HepG2 (cell line): ENCODE measurements around the gene IQCE. TPM values are rescaled to one million over a fixed set of nuclear protein-coding genes. Genes with fewer than 3 reads are reported as not detected.
A peak's percentile ranks its signal among the peaks of the same experiment; 100 is the strongest.

Experiments used
- FOXK1 ChIP-seq: sonication (generic); formaldehyde crosslinking; IDR thresholded peaks from 2 replicates; pipeline ENCODE4 v1.4.0; 2020; ENCODE audit warnings: low read depth, missing genetic modification reagents, borderline replicate concordance
- HNRNPH1 ChIP-seq: fragments of 200-400 bp; formaldehyde crosslinking; optimal IDR thresholded peaks from 2 replicates; pipeline ENCODE3; 2017; ENCODE audit warnings: mild to moderate bottlenecking, low read depth, low read length
- KDM3A ChIP-seq: IDR thresholded peaks from 2 replicates; pipeline ENCODE4 v1.6.1; 2018; ENCODE audit warnings: low read depth, missing compliant biosample characterization
- LCORL ChIP-seq, 2 experiments: fragments of 450-650 bp in 1 of 2; sonication (generic) in 1 of 2; formaldehyde crosslinking in 1 of 2; IDR thresholded peaks; 2 replicates each; pipeline versions ENCODE4 v1.5.0 to v1.6.1; 2017 to 2020; ENCODE audit warnings: antibody characterized with exemption in 1 of 2, missing genetic modification reagents in 1 of 2
- MEF2D ChIP-seq: sonication (generic); formaldehyde crosslinking; IDR thresholded peaks from 2 replicates; pipeline ENCODE4 v1.5.1; 2020; ENCODE audit warnings: mild to moderate bottlenecking, missing genetic modification reagents
- ONECUT2 ChIP-seq: sonication (generic); formaldehyde crosslinking; IDR thresholded peaks from 2 replicates; pipeline ENCODE4 v1.4.0; 2020; ENCODE audit warnings: missing genetic modification reagents
- RBM22 ChIP-seq: fragments of 200-400 bp; formaldehyde crosslinking; optimal IDR thresholded peaks from 2 replicates; pipeline ENCODE3; 2017; ENCODE audit warnings: mild to moderate bottlenecking, low read length, moderate library complexity
- SAP130 ChIP-seq: IDR thresholded peaks from 2 replicates; pipeline ENCODE4 v1.6.1; 2016; ENCODE audit warnings: low read depth
- SNRNP70 ChIP-seq: fragments of 200-400 bp; formaldehyde crosslinking; IDR thresholded peaks from 2 replicates; pipeline ENCODE4 v1.6.1; 2017; ENCODE audit warnings: mild to moderate bottlenecking, low read depth, low read length, moderate library complexity
- TCF7 ChIP-seq: sonication (generic); IDR thresholded peaks from 2 replicates; pipeline ENCODE4 v1.6.1; 2016; ENCODE audit warnings: antibody characterized with exemption, low read depth
- YEATS2 ChIP-seq: sonication (generic); formaldehyde crosslinking; IDR thresholded peaks from 2 replicates; pipeline ENCODE4 v1.4.0; 2020; ENCODE audit warnings: missing genetic modification reagents, borderline replicate concordance
- ZFP36L1 ChIP-seq: sonication (generic); formaldehyde crosslinking; IDR thresholded peaks from 2 replicates; pipeline ENCODE4 v1.8.0; 2022; ENCODE audit warnings: mild to moderate bottlenecking, missing genetic modification reagents, moderate library complexity
- ZNF136 ChIP-seq: sonication (generic); formaldehyde crosslinking; IDR thresholded peaks from 2 replicates; pipeline ENCODE4 v1.8.1; 2022; ENCODE audit warnings: low read depth, mild to moderate bottlenecking, moderate library complexity, missing genetic modification reagents
- ZNF143 ChIP-seq: sonication (generic); formaldehyde crosslinking; IDR thresholded peaks from 2 replicates; pipeline ENCODE4 v1.4.0; 2020; ENCODE audit warnings: missing genetic modification reagents
- ZNF563 ChIP-seq: sonication (generic); formaldehyde crosslinking; IDR thresholded peaks from 2 replicates; pipeline ENCODE4 v1.8.0; 2022; ENCODE audit warnings: mild to moderate bottlenecking, moderate library complexity, missing genetic modification reagents
- ZNF567 ChIP-seq: sonication (generic); formaldehyde crosslinking; IDR thresholded peaks from 2 replicates; pipeline ENCODE4 v1.8.1; 2023; ENCODE audit warnings: mild to moderate bottlenecking, missing genetic modification reagents, borderline replicate concordance
- ZNF772 ChIP-seq: sonication (generic); formaldehyde crosslinking; IDR thresholded peaks from 2 replicates; pipeline ENCODE4 v1.5.0; 2020; ENCODE audit warnings: mild to moderate bottlenecking, missing genetic modification reagents
- ZNF790 ChIP-seq: sonication (generic); formaldehyde crosslinking; IDR thresholded peaks from 2 replicates; pipeline ENCODE4 v1.8.0; 2022; ENCODE audit warnings: missing genetic modification reagents, mild to moderate bottlenecking, borderline replicate concordance
- polyA plus RNA-seq, 8 experiments: library from polyadenylated mRNA; depleted of rRNA in 3 of 8; stranded (reverse) in 7 of 8; unstranded in 1 of 8; fragments of >200 nt; fragmentation: Illumina TruSeq in 4 of 8; extraction: Trizol in 4 of 8; gene quantifications; 2 replicates each; pipeline versions ENCODE4 v1.2.1 to v1.2.3, GENCODE V29; 2011 to 2016; ENCODE audit warnings: low read depth in 4 of 8, missing spikeins in 1 of 8, mixed read lengths in 1 of 8; ENCODE audit not compliant: insufficient read depth in 1 of 8
- total RNA-seq, 5 experiments: library from RNA; depleted of rRNA; stranded (reverse); fragments of >200 nt; fragmentation: Illumina TruSeq; extraction: Trizol; gene quantifications; 2 replicates each; pipeline ENCODE4 v1.2.3, GENCODE V29; 2016; ENCODE audit warnings: low read depth in 1 of 5
- TF ChIP-seq, protein P1 (sequence below): sonication (generic); formaldehyde crosslinking; IDR thresholded peaks from 2 replicates; pipeline ENCODE4 v1.9.0; 2021; ENCODE audit warnings: missing genetic modification reagents, mild to moderate bottlenecking, borderline replicate concordance
- TF ChIP-seq, protein P2 (sequence below): sonication (generic); formaldehyde crosslinking; IDR thresholded peaks from 2 replicates; pipeline ENCODE4 v1.5.0; 2020; ENCODE audit warnings: missing genetic modification reagents
- TF ChIP-seq, protein P3 (sequence below): sonication (generic); formaldehyde crosslinking; IDR thresholded peaks from 2 replicates; pipeline ENCODE4 v1.4.0; 2020; ENCODE audit warnings: low read depth, mild to moderate bottlenecking, missing genetic modification reagents
- TF ChIP-seq, protein P4 (sequence below): IDR thresholded peaks from 2 replicates; pipeline ENCODE4 v1.6.1; 2016; ENCODE audit warnings: missing biosample characterization, missing genetic modification reagents, low read depth
- TF ChIP-seq, protein P5 (sequence below): sonication (generic); formaldehyde crosslinking; IDR thresholded peaks from 2 replicates; pipeline ENCODE4 v1.4.0; 2020; ENCODE audit warnings: missing genetic modification reagents

The IQCE gene
- total and polyA plus RNA-seq, 2 of the 13 experiments (the other 11 are each of a cell fraction or from before 2014, with no cell fraction given): 1.5 to 2.5 TPM

DNA sequence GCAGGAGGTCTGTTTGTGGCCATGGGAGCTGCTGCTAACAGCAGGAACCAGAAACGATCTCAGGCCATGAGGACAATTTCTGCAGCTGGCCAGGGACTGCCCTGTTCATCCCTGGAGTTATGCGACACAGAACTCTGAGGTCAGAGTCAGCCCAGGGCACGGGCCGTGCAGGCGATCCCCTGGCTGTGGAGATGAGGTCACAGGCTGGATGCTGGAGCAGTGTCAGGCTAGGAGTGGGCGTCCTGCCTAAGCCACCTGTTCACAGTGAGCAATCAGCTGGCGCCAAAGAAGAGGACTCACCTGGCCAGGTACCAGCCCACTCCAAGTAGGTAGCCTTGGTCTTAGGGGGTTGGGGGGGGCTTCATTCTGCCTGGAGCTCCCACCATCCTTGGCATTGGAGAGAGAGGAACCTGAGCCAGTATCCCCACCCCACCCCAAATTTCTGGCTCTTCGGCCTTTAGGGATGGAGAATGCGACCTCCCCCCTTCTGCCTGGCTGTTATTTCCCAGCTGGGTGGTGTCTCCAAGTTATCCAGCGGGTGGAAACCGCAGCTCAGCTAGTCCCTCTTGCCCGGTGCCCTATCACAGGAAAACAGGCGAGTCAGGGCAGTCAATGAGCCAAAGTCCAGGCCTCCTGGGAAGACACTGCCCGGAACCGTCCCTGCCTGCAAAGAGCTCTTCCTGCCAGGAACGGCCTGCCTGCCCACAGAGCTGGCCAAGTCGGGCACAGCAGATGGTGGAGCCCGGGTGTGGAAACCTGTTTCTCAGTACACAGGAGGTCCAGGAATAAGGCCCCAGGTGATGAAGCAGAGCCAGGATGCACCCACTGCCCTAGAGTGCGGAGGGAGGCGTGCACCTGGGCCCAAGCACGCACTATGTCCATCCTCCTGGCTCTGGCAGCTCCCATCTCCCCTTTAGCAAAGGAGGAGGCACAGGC, 71.2 kb downstream of the IQCE start (continued):
- TF ChIP-seq, protein P1, sequence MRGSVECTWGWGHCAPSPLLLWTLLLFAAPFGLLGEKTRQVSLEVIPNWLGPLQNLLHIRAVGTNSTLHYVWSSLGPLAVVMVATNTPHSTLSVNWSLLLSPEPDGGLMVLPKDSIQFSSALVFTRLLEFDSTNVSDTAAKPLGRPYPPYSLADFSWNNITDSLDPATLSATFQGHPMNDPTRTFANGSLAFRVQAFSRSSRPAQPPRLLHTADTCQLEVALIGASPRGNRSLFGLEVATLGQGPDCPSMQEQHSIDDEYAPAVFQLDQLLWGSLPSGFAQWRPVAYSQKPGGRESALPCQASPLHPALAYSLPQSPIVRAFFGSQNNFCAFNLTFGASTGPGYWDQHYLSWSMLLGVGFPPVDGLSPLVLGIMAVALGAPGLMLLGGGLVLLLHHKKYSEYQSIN: no peak
- TF ChIP-seq ZNF567 (CRISPR knock-in tag) (0 out of 2 replicates have a peak, but pooled peaks have one; percentile 52), ZNF772 (peak; percentile 69; the same call in 1 of the 2 replicates), HNRNPH1 (no peak), ZNF143 (peak; percentile 0; the same call in 1 of the 2 replicates), YEATS2 (peak; percentile 27; the same call in 1 of the 2 replicates), ZNF136 (CRISPR knock-in tag) (no peak), RBM22 (no peak), ZNF790 (CRISPR knock-in tag) (0 out of 2 replicates have a peak, but pooled peaks have one; percentile 40), ZFP36L1 (no peak), ZNF563 (no peak), SNRNP70 (no peak), KDM3A (CRISPR knock-in tag) (no peak), ONECUT2 (CRISPR knock-in tag) (no peak), TCF7 (no peak), MEF2D (CRISPR knock-in tag) (no peak), FOXK1 (CRISPR knock-in tag) (no peak), LCORL (IDR thresholded peaks at IDR 0.05) (no peak), LCORL (CRISPR knock-in tag; IDR thresholded peaks at IDR 0.05) (peak; percentile 75; the same call in 1 of the 2 replicates), SAP130 (CRISPR knock-in tag) (peak; percentile 71)
- TF ChIP-seq, protein P2, sequence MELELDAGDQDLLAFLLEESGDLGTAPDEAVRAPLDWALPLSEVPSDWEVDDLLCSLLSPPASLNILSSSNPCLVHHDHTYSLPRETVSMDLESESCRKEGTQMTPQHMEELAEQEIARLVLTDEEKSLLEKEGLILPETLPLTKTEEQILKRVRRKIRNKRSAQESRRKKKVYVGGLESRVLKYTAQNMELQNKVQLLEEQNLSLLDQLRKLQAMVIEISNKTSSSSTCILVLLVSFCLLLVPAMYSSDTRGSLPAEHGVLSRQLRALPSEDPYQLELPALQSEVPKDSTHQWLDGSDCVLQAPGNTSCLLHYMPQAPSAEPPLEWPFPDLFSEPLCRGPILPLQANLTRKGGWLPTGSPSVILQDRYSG (CRISPR knock-in tag): no peak
- TF ChIP-seq, protein P3, sequence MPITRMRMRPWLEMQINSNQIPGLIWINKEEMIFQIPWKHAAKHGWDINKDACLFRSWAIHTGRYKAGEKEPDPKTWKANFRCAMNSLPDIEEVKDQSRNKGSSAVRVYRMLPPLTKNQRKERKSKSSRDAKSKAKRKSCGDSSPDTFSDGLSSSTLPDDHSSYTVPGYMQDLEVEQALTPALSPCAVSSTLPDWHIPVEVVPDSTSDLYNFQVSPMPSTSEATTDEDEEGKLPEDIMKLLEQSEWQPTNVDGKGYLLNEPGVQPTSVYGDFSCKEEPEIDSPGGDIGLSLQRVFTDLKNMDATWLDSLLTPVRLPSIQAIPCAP (CRISPR knock-in tag): no peak
- TF ChIP-seq, protein P4, sequence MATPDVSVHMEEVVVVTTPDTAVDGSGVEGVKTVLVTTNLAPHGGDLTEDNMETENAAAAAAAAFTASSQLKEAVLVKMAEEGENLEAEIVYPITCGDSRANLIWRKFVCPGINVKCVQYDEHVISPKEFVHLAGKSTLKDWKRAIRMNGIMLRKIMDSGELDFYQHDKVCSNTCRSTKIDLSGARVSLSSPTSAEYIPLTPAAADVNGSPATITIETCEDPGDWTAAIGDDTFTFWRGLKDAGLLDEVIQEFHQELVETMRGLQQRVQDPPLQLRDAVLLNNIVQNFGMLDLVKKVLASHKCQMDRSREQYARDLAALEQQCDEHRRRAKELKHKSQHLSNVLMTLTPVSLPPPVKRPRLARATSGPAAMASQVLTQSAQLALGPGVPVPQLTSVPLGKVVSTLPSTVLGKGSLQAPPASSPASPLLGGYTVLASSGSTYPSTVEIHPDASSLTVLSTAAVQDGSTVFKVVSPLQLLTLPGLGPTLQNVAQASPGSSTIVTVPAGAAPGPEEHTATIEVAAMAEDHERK: no peak
- TF ChIP-seq, protein P5, sequence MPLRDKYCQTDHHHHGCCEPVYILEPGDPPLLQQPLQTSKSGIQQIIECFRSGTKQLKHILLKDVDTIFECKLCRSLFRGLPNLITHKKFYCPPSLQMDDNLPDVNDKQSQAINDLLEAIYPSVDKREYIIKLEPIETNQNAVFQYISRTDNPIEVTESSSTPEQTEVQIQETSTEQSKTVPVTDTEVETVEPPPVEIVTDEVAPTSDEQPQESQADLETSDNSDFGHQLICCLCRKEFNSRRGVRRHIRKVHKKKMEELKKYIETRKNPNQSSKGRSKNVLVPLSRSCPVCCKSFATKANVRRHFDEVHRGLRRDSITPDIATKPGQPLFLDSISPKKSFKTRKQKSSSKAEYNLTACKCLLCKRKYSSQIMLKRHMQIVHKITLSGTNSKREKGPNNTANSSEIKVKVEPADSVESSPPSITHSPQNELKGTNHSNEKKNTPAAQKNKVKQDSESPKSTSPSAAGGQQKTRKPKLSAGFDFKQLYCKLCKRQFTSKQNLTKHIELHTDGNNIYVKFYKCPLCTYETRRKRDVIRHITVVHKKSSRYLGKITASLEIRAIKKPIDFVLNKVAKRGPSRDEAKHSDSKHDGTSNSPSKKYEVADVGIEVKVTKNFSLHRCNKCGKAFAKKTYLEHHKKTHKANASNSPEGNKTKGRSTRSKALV: no peak
